GM21786 (cell line): ENCODE data around the gene MSH3.
A peak's percentile ranks its signal among the peaks of the same experiment; 100 is the strongest.
"Not testable (repeated sequence)": the region's sequence is repeated elsewhere in the genome, so short reads cannot be mapped to it uniquely, and the experiment has no call there.

Source experiments
- ATAC-seq: cut with Tn5 transposase; IDR thresholded peaks from one replicate; pipeline ENCODE4 v1.9.1; 2021; ENCODE audit not compliant: unreplicated experiment

MSH3 gene

GRCh38 chr5:80655231-80655774 is 851 bp downstream of the MSH3 start:
- no peak for ATAC-seq

GRCh38 chr5:80656425-80656824 is 2.0 kb downstream of the MSH3 start:
- no peak for ATAC-seq

GRCh38 chr5:80659106-80659505 is 4.7 kb downstream of the MSH3 start:
- no peak for ATAC-seq

GRCh38 chr5:80660661-80661060 is 6.2 kb downstream of the MSH3 start:
- ATAC-seq = not testable (repeated sequence)

GRCh38 chr5:80662108-80662507 is 7.7 kb downstream of the MSH3 start:
- no peak for ATAC-seq

- ATAC-seq = no peak
Observed at GRCh38 chr5:80665057-80665456, 10.6 kb downstream of the MSH3 start.

- ATAC-seq = no peak
Observed at GRCh38 chr5:80667384-80667783, 12.9 kb downstream of the MSH3 start.

GRCh38 chr5:80668016-80668969 is 13.8 kb downstream of the MSH3 start:
- peak; percentile 80 for ATAC-seq

- no peak for ATAC-seq
Observed at GRCh38 chr5:80672140-80672736, 17.8 kb downstream of the MSH3 start.

- ATAC-seq = no peak
Observed at GRCh38 chr5:80676706-80677105, 22.3 kb downstream of the MSH3 start.

- ATAC-seq = no peak
Observed at GRCh38 chr5:80686757-80687156, 32.3 kb downstream of the MSH3 start.

- ATAC-seq = no peak
Observed at GRCh38 chr5:80688648-80689420, 34.4 kb downstream of the MSH3 start.

- ATAC-seq = no peak
Observed at GRCh38 chr5:80689627-80690026, 35.2 kb downstream of the MSH3 start.

GRCh38 chr5:80695666-80696065 is 41.2 kb downstream of the MSH3 start:
- no peak for ATAC-seq

- ATAC-seq = no peak
Observed at GRCh38 chr5:80696450-80696849, 42.0 kb downstream of the MSH3 start.

GRCh38 chr5:80697100-80697499 is 42.6 kb downstream of the MSH3 start:
- ATAC-seq = no peak

- no peak for ATAC-seq
Observed at GRCh38 chr5:80698369-80698768, 43.9 kb downstream of the MSH3 start.

GRCh38 chr5:80701597-80701996 is 47.1 kb downstream of the MSH3 start:
- no peak for ATAC-seq

- ATAC-seq = no peak
Observed at GRCh38 chr5:80703291-80703690, 48.8 kb downstream of the MSH3 start.

- ATAC-seq = no peak
Observed at GRCh38 chr5:80703747-80704146, 49.3 kb downstream of the MSH3 start.

GRCh38 chr5:80704221-80704620 is 49.8 kb downstream of the MSH3 start:
- ATAC-seq = no peak
